ENCODE measurements around the gene ATP1B2.
"Not testable (repeated sequence)": the region's sequence is repeated elsewhere in the genome, so short reads cannot be mapped to it uniquely, and the experiment has no call there.

Gene ATP1B2

DNA sequence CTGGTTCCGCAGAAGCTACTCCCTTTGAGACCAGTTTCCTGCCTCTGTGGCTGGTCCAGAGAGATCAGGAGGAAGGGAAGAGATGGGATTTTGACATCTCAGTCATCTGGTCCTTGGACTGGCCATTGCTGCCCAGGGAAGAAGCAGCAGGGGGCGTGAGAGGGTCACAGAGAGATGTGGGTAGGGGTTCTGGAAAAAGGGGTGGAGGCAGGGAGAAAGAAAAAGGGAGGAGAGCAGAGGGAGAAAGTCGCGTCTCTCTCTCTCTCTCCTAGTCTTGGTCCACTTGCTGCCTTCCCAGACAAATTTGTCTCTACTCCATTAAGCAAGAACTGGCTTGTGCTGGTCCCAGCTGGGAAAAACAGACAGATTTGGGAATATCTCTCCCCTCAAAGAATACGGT, 16.3 kb upstream of the ATP1B2 start:
- Histone ChIP-seq H3K4me1 (ENCODE audit: control insufficient read depth, insufficient read depth, low read length) (peaks cover 8% of the 10 kb centered on the region; the same call in 1 of the 2 replicates), H3K36me3 (ENCODE audit: control insufficient read depth, insufficient read depth, low read length) (no peaks in the 10 kb centered on the region)
- no peak for DNase-seq (ENCODE audit: low read depth, low spot score)

DNA sequence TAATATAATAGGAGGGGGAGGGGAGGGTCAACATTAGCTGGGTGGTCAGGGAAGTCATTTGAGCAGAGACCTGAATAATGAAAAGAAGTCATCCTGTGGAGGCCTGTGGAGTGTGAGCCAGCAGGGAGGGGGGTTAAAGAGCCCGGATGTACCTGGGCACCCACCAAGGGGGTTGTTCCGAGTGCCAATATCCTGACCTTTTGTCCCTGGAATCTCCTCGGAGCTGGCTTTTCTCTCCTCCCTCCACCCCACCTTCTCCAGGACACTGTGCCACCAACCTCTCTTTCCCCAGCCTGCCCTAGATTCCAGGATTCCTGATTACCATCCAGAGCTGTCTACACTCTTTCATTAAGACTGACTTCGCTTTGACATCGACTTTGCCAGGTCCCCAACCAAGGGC, 14.6 kb upstream of the ATP1B2 start:
- no peak overlapping the region for H3K27ac ChIP-seq (ENCODE audit: low read length)
- no peak overlapping the region for H3K4me3 ChIP-seq (ENCODE audit: low read length)
- H3K9me3 ChIP-seq (ENCODE audit: control insufficient read depth, insufficient read depth, low read length) = no peaks in the 10 kb centered on the region
- H3K27me3 ChIP-seq (ENCODE audit: control insufficient read depth, insufficient read depth, low read length) = no peaks in the 10 kb centered on the region
- no CpG with 5 or more reads among the region's 5 CpGs for WGBS (ENCODE audit: insufficient coverage, insufficient read length)
- peaks cover 8% of the 10 kb centered on the region; the same call in 1 of the 2 replicates for H3K4me1 ChIP-seq (ENCODE audit: control insufficient read depth, insufficient read depth, low read length)
- H3K36me3 ChIP-seq (ENCODE audit: control insufficient read depth, insufficient read depth, low read length) = no peaks in the 10 kb centered on the region
- DNase-seq (ENCODE audit: low read depth, low spot score) = no peak

More for the DNA sequence above, 16.3 kb upstream of the ATP1B2 start:
- Histone ChIP-seq H3K27me3 (ENCODE audit: control insufficient read depth, insufficient read depth, low read length) (no peaks in the 10 kb centered on the region), H3K4me3 (ENCODE audit: low read length) (no peak overlapping the region), H3K9me3 (ENCODE audit: control insufficient read depth, insufficient read depth, low read length) (no peaks in the 10 kb centered on the region), H3K27ac (ENCODE audit: low read length) (no peak overlapping the region)
- no CpG with 5 or more reads among the region's 5 CpGs for WGBS (ENCODE audit: insufficient coverage, insufficient read length)

DNA sequence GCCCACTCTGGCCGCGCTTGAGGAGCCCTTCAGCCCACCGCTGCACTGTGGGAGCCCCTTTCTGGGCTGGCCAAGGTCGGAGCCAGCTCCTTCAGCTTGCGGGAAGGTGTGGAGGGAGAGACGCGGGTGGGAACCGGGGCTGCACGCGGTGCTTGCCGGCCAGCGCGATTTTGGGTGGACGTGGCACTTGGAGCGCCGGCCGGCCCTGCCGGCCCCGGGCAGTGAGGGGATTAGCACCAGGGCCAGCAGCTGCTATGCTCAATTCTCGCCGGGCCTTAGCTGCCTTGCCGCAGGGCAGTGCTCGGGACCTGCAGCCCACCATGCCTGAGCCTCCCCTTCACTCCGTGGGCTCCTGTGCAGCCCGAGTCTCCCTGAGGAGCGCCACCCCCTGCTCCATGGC, 9.9 kb upstream of the ATP1B2 start:
- WGBS (ENCODE audit: insufficient coverage, insufficient read length) = no CpG with 5 or more reads among the region's 26 CpGs
- H3K27me3 ChIP-seq (ENCODE audit: control insufficient read depth, insufficient read depth, low read length) = no peaks in the 10 kb centered on the region

DNA sequence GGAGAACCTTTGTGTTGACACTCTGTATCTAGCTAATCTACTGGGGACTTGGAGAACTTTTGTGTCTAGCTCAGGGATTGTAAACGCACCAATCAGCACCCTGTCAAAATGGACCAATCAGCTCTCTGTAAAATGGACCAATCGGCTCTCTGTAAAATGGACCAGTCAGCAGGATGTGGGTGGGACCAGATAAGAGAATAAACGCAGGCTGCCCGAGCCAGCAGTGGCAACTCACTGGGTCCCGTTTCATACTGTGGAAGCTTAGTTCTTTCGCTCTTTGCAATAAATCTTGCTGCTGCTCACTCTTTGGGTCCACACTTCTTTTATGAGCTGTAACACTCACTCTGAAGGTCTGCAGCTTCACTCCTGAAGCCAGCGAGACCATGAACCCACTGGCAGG, 9.1 kb upstream of the ATP1B2 start:
- H3K27ac ChIP-seq (ENCODE audit: low read length); H3K4me3 ChIP-seq (ENCODE audit: low read length); H3K4me1 ChIP-seq (ENCODE audit: control insufficient read depth, insufficient read depth, low read length); H3K9me3 ChIP-seq (ENCODE audit: control insufficient read depth, insufficient read depth, low read length); H3K36me3 ChIP-seq (ENCODE audit: control insufficient read depth, insufficient read depth, low read length); DNase-seq (ENCODE audit: low read depth, low spot score); H3K27me3 ChIP-seq (ENCODE audit: control insufficient read depth, insufficient read depth, low read length): not testable (repeated sequence)
- WGBS (ENCODE audit: insufficient coverage, insufficient read length) = no CpG with 5 or more reads among the region's 7 CpGs

More for the DNA sequence above, 9.9 kb upstream of the ATP1B2 start:
- no peaks in the 10 kb centered on the region for H3K9me3 ChIP-seq (ENCODE audit: control insufficient read depth, insufficient read depth, low read length)
- DNase-seq (ENCODE audit: low read depth, low spot score) = no peak
- no peak overlapping the region for H3K4me3 ChIP-seq (ENCODE audit: low read length)
- no peak overlapping the region for H3K27ac ChIP-seq (ENCODE audit: low read length)
- H3K4me1 ChIP-seq (ENCODE audit: control insufficient read depth, insufficient read depth, low read length) = peaks cover 4% of the 10 kb centered on the region
- H3K36me3 ChIP-seq (ENCODE audit: control insufficient read depth, insufficient read depth, low read length) = no peaks in the 10 kb centered on the region

DNA sequence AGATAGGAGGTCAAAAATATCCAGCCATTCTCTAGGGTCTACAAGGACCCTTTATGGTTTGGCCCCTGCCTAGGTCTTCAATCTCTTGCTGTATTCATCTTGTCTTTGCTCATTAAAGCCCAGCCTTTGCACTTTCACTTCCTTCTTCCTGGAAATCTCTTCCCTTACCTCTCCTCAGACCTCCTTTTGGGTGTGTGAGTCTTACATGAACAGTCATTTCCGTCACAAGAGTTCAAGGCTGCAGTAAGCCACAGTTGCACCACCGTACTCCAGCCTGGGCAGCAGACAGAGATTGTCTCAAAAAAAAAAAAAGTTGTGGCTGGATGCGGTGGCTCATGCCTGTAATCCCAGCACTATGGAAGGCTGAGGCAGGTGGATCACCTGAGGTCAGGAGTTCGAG, 6.0 kb upstream of the ATP1B2 start:
- no peaks in the 10 kb centered on the region; the same call in 1 of the 2 replicates for H3K4me1 ChIP-seq (ENCODE audit: control insufficient read depth, insufficient read depth, low read length)
- DNase-seq (ENCODE audit: low read depth, low spot score) = no peak
- no peaks in the 10 kb centered on the region for H3K9me3 ChIP-seq (ENCODE audit: control insufficient read depth, insufficient read depth, low read length)
- no peaks in the 10 kb centered on the region for H3K27me3 ChIP-seq (ENCODE audit: control insufficient read depth, insufficient read depth, low read length)
- no peak overlapping the region for H3K4me3 ChIP-seq (ENCODE audit: low read length)
- H3K27ac ChIP-seq (ENCODE audit: low read length) = no peak overlapping the region
- no CpG with 5 or more reads among the region's 4 CpGs for WGBS (ENCODE audit: insufficient coverage, insufficient read length)
- no peaks in the 10 kb centered on the region for H3K36me3 ChIP-seq (ENCODE audit: control insufficient read depth, insufficient read depth, low read length)

DNA sequence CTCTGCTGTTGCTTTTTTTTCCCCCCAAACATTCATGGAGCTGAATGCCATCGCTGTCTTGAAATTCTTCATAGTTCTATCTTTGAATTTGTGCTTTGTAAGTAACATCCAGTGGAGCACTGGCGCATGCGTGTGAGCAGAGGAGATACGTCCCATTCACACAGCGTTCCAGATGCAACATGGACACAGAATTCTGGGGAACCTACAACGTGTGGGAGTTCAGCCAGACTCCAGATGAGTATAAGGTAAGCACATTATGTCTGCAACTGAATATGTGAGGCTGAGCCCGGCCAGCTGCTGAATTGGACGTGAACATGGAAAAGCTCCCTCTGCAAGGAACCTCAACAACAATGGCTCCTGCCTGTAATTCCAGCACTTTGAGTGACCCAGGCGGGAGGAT, 4.3 kb upstream of the ATP1B2 start:
- Histone ChIP-seq H3K4me3 (ENCODE audit: low read length) (no peak overlapping the region), H3K27me3 (ENCODE audit: control insufficient read depth, insufficient read depth, low read length) (no peaks in the 10 kb centered on the region), H3K9me3 (ENCODE audit: control insufficient read depth, insufficient read depth, low read length) (no peaks in the 10 kb centered on the region), H3K27ac (ENCODE audit: low read length) (no peak overlapping the region), H3K4me1 (ENCODE audit: control insufficient read depth, insufficient read depth, low read length) (no peaks in the 10 kb centered on the region; the same call in 1 of the 2 replicates), H3K36me3 (ENCODE audit: control insufficient read depth, insufficient read depth, low read length) (no peaks in the 10 kb centered on the region)
- WGBS (ENCODE audit: insufficient coverage, insufficient read length) = no CpG with 5 or more reads among the region's 9 CpGs
- no peak for DNase-seq (ENCODE audit: low read depth, low spot score)

DNA sequence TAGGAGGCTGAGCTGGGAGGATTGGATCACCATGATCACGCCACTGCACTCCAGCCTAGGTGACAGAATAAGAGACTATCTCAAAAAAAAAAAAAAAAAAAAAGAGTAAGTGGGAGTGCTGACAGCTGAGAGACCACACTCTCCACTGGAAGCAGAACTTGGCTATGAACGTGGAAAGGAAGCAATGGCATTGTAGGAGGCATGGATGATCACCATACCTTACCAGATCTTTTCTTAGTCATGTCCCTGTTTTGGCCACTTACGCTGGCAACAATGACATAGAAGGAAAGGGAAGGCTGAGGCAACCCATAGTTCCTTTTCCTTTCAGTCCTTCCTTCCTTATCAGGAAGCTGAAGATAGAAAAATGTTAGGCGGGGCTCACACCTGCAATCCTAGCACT, 3.7 kb upstream of the ATP1B2 start:
- Histone ChIP-seq H3K36me3 (ENCODE audit: control insufficient read depth, insufficient read depth, low read length) (no peaks in the 10 kb centered on the region), H3K27ac (ENCODE audit: low read length) (no peak overlapping the region), H3K4me3 (ENCODE audit: low read length) (no peak overlapping the region), H3K4me1 (ENCODE audit: control insufficient read depth, insufficient read depth, low read length) (no peaks in the 10 kb centered on the region; the same call in 1 of the 2 replicates), H3K27me3 (ENCODE audit: control insufficient read depth, insufficient read depth, low read length) (no peaks in the 10 kb centered on the region), H3K9me3 (ENCODE audit: control insufficient read depth, insufficient read depth, low read length) (no peaks in the 10 kb centered on the region)
- no CpG with 5 or more reads among the region's 4 CpGs for WGBS (ENCODE audit: insufficient coverage, insufficient read length)
- no peak for DNase-seq (ENCODE audit: low read depth, low spot score)

DNA sequence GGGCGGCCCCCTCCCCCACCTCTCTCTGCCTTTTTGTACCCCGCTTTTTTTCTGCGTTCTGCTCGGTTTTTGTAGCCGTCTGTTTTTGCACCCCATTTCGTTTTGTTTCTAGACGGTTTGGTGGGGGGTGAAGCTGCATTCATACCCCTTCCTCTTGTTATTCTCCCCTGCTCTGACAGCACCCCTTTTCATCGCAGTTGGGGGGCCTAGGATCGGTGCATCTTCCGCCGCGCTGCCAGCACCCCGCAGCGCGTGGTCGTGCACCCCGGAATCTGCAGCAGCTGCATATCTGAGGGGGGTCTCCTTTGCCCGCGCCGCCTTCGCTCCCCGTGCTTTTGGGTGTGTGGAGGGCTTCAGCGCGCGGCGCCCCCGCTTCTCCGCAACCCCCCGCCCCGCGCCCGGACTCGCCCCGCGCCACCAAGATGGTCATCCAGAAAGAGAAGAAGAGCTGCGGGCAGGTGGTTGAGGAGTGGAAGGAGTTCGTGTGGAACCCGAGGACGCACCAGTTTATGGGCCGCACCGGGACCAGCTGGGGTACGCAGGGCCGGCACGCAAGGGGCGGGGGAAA, 455 bp downstream of the ATP1B2 start:
- peaks cover under 1% of the 10 kb centered on the region for H3K4me1 ChIP-seq (ENCODE audit: control insufficient read depth, insufficient read depth, low read length)
- WGBS (ENCODE audit: insufficient coverage, insufficient read length) = no CpG with 5 or more reads among the region's 45 CpGs
- DNase-seq (ENCODE audit: low read depth, low spot score) = no peak
- H3K4me3 ChIP-seq (ENCODE audit: low read length) = peak overlapping the region; percentile 20; the same call in 1 of the 2 replicates
- H3K9me3 ChIP-seq (ENCODE audit: control insufficient read depth, insufficient read depth, low read length) = no peaks in the 10 kb centered on the region
- H3K27me3 ChIP-seq (ENCODE audit: control insufficient read depth, insufficient read depth, low read length) = no peaks in the 10 kb centered on the region; the same call in 1 of the 2 replicates
- H3K27ac ChIP-seq (ENCODE audit: low read length) = no peak overlapping the region
- H3K36me3 ChIP-seq (ENCODE audit: control insufficient read depth, insufficient read depth, low read length) = no peaks in the 10 kb centered on the region

DNA sequence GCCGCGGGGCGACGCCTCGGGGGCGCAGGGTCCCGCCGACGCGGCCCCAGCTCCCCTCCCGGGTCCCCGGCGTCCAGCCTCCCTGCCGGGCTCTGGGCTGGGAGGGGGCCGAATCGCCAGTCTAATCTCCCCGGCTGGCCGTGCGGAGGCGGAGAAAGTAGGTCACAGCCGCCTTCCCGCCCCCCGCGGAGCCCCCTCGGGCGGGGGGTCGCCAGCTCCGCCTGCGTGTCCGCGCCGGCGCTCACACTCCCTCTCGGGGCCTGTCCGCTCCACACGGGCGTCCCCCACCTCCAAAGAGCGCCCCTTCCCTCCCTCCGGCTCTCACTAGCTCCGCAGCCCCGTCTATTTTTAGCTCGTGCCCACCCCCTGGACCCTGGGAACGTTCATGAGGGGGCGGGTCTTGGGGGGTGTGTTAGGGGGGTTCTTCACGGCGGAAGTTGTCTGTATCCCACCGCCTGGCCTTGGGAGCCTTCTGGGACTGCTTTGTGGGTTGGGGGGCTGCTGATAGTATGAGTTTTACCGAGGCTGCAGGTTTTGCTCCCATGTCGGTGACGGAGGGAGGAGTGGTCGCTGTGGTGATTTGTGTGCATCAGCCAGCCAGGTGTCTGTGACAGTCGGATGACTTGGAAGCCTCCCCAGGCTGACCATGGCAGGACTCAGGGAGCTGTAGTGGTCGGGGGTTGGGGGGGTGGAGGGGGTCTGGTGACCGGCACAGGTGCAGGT, 1.1 kb downstream of the ATP1B2 start:
- H3K4me3 ChIP-seq (ENCODE audit: low read length) = peak overlapping the region; percentile 20; the same call in 1 of the 2 replicates
- WGBS (ENCODE audit: insufficient coverage, insufficient read length) = no CpG with 5 or more reads among the region's 54 CpGs

DNA sequence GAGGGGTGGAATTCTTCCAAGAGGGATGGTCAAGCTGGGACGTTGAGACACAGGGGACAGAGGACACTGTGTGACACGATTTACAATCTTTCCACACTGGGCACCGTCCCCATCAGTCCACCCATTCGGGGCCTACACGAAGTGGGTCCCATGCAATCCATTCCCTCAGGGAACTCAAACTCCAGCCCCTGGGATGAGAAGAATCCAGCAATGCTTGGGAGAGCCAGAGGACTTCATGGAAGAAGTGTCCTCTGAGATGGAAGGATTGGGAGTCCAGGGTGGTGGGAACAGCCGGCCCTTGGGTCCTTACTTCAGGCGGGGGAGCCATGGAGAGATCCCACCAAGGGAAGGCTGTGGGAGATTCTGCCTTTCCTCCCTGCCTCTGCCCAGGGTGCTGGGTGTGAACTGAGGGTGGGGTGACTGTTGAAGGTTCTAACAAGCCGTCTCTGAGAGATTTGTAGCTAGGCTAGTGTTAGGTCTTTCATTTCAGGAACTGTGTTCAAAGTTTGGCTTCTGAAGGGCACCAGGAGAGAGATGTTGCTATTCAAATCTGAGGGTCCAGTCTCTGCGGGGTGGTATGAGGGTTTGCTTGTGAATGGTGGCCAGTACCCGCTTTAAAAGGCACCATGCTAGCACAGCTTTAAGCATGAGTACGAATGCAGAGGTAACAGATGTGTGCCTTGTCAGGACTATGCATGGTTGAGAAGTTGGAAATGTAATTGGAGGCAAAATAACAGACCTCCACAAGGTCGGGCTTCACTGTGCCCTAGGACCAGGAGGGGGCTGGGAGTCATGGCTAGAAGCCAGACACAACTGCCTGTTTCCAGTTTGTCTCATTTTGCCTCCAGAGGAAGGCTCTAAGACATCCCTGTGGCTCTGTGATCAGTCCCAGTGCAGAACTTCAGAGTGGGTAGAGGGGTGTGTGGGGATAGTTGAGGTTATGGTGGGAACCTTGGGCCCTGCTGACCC, 1.9 kb downstream of the ATP1B2 start:
- Histone ChIP-seq H3K4me3 (ENCODE audit: low read length) (no peak overlapping the region), H3K27me3 (ENCODE audit: control insufficient read depth, insufficient read depth, low read length) (no peaks in the 10 kb centered on the region; the same call in 1 of the 2 replicates), H3K27ac (ENCODE audit: low read length) (no peak overlapping the region), H3K9me3 (ENCODE audit: control insufficient read depth, insufficient read depth, low read length) (no peaks in the 10 kb centered on the region), H3K4me1 (ENCODE audit: control insufficient read depth, insufficient read depth, low read length) (peaks cover 5% of the 10 kb centered on the region), H3K36me3 (ENCODE audit: control insufficient read depth, insufficient read depth, low read length) (no peaks in the 10 kb centered on the region)
- WGBS (ENCODE audit: insufficient coverage, insufficient read length) = no CpG with 5 or more reads among the region's 12 CpGs
- no peak for DNase-seq (ENCODE audit: low read depth, low spot score)

More for the DNA sequence above, 1.1 kb downstream of the ATP1B2 start:
- Histone ChIP-seq H3K4me1 (ENCODE audit: control insufficient read depth, insufficient read depth, low read length) (peaks cover 5% of the 10 kb centered on the region), H3K36me3 (ENCODE audit: control insufficient read depth, insufficient read depth, low read length) (no peaks in the 10 kb centered on the region), H3K27me3 (ENCODE audit: control insufficient read depth, insufficient read depth, low read length) (no peaks in the 10 kb centered on the region; the same call in 1 of the 2 replicates), H3K9me3 (ENCODE audit: control insufficient read depth, insufficient read depth, low read length) (no peaks in the 10 kb centered on the region), H3K27ac (ENCODE audit: low read length) (no peak overlapping the region)
- DNase-seq (ENCODE audit: low read depth, low spot score) = no peak
